Neutrophil (primary cell): ENCODE measurements around the gene KDM2A.
"Not testable (repeated sequence)": the region's sequence is repeated elsewhere in the genome, so short reads cannot be mapped to it uniquely, and the experiment has no call there.

ENCODE experiments used
- H3K27ac ChIP-seq: fragments of 200-600 bp; sonication (generic); 2 replicates; pipeline ENCODE4 v1.5.1; 2016; ENCODE audit warnings: mild to moderate bottlenecking, moderate library complexity
- H3K27me3 ChIP-seq: fragments of 200-600 bp; sonication (generic); 2 replicates; pipeline ENCODE4 v1.6.0; 2016; ENCODE audit warnings: mild to moderate bottlenecking
- H3K36me3 ChIP-seq: fragments of 200-600 bp; sonication (generic); 2 replicates; pipeline ENCODE4 v1.5.1; 2017
- H3K4me1 ChIP-seq, 2 experiments: fragments of 200-600 bp in 1 of 2; sonication (generic) in 1 of 2; 1 replicate in 1 of 2; 2 replicates in 1 of 2; pipeline versions ENCODE4 v1.5.1 to v1.6.1; 2013 to 2016; ENCODE audit warnings: low read depth in 1 of 2, low read length in 1 of 2, mild to moderate bottlenecking in 1 of 2, moderate library complexity in 1 of 2; ENCODE audit not compliant: control insufficient read depth in 1 of 2, insufficient read depth in 1 of 2
- H3K4me3 ChIP-seq, 2 experiments: fragments of 200-600 bp in 1 of 2; sonication (generic) in 1 of 2; 1 replicate in 1 of 2; 2 replicates in 1 of 2; pipeline ENCODE4 v1.5.1; 2013 to 2016; ENCODE audit warnings: low read depth in 1 of 2, low read length in 1 of 2, mild to moderate bottlenecking in 1 of 2, moderate library complexity in 1 of 2
- H3K9me3 ChIP-seq: fragments of 200-600 bp; sonication (generic); 2 replicates; pipeline ENCODE4 v1.5.1; 2016
- TF ChIP-seq, protein P1 (sequence below): fragments of 200-600 bp; sonication (generic); IDR thresholded peaks from 2 replicates; pipeline ENCODE4 v1.5.1; 2016; ENCODE audit warnings: antibody characterized with exemption

The KDM2A gene

GRCh38 chr11:67163006-67163405 lies 43.9 kb downstream of the KDM2A start:
- Histone ChIP-seq H3K4me1 (peaks cover under 1 to 7% of the 10 kb centered on the region in 2 experiments), H3K36me3 (no peaks in the 10 kb centered on the region), H3K9me3 (no peaks in the 10 kb centered on the region), H3K27me3 (no peaks in the 10 kb centered on the region), H3K27ac (no peak overlapping the region), H3K4me3 (no peak overlapping the region)
- TF ChIP-seq, protein P1, sequence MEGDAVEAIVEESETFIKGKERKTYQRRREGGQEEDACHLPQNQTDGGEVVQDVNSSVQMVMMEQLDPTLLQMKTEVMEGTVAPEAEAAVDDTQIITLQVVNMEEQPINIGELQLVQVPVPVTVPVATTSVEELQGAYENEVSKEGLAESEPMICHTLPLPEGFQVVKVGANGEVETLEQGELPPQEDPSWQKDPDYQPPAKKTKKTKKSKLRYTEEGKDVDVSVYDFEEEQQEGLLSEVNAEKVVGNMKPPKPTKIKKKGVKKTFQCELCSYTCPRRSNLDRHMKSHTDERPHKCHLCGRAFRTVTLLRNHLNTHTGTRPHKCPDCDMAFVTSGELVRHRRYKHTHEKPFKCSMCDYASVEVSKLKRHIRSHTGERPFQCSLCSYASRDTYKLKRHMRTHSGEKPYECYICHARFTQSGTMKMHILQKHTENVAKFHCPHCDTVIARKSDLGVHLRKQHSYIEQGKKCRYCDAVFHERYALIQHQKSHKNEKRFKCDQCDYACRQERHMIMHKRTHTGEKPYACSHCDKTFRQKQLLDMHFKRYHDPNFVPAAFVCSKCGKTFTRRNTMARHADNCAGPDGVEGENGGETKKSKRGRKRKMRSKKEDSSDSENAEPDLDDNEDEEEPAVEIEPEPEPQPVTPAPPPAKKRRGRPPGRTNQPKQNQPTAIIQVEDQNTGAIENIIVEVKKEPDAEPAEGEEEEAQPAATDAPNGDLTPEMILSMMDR: no peak

DNA sequence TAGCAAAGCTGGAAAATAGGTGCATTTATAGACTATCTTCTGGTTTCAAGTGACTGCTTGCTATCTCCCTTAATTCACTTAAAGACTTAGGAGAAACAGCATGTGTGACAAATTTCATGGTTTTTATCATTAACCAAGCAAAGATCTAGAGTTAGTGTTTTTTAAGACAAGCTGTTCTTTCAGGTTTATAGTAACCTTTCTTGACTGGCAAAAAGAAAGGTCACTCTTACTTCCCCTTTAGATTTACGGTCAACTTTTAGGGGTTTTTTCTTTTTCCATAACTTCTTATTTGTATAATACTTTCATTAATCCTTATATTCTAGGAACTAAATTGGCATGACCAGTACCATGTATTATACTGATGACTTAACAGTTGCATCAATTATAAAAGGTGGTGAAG lies 46.6 kb downstream of the KDM2A start:
- H3K9me3 ChIP-seq: no peaks in the 10 kb centered on the region
- peak overlapping the region; percentile 61 for H3K27ac ChIP-seq
- no peak overlapping the region for H3K4me3 ChIP-seq
- H3K36me3 ChIP-seq: no peaks in the 10 kb centered on the region
- H3K4me1 ChIP-seq: peaks cover 6 to 7% of the 10 kb centered on the region in 2 experiments
- H3K27me3 ChIP-seq: no peaks in the 10 kb centered on the region
- TF ChIP-seq, protein P1: no peak

- TF ChIP-seq, protein P1: no peak
- Histone ChIP-seq H3K9me3 (no peaks in the 10 kb centered on the region), H3K27ac (peak overlapping the region; percentile 61), H3K36me3 (no peaks in the 10 kb centered on the region), H3K4me1 (peaks cover 6 to 7% of the 10 kb centered on the region in 2 experiments), H3K4me3 (no peak overlapping the region), H3K27me3 (no peaks in the 10 kb centered on the region)
These were observed 48.0 kb downstream of the KDM2A start for GRCh38 chr11:67167091-67167490.

DNA sequence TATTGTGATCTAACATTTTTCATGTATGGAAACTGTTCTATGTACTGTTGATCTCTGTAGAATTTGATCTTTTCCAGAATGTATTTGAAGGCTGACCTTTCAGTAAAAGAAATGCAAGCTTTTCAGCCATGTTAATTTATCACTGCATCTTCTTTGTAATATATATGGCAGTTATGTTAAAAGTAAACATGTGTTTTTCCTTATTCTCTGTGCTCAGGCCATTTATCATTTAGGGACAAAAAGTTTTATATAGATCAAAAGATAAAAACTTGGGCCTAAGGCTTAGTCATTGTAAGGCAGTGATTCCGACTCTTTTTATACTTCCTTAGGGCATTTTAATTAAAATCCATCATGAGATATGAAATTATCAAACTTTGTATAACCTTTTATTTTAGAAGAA lies 48.7 kb downstream of the KDM2A start:
- Histone ChIP-seq H3K4me3 (no peak overlapping the region), H3K36me3 (no peaks in the 10 kb centered on the region), H3K27ac (peak overlapping the region; percentile 61), H3K27me3 (no peaks in the 10 kb centered on the region), H3K4me1 (peaks cover 6 to 7% of the 10 kb centered on the region in 2 experiments), H3K9me3 (no peaks in the 10 kb centered on the region)
- TF ChIP-seq, protein P1: no peak

DNA sequence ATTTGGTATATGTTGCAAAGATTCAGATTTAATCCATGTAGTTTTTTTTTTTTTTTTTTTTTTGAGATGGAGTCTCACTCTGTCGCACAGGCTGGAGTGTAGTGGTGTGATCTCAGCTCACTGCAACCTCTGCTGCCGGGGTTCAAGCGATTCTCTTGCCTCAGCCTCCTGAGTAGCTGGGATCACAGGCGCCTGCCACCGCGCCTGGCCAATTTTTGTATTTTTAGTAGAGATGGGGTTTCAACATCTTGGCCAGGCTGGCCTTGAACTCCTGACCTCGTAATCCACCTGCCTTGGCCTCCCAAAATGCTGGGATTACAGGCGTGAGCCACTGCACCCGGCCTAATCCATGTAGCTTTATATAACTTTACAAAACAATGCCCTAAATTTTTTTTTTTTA lies 49.8 kb downstream of the KDM2A start:
- not testable (repeated sequence) for H3K4me3 ChIP-seq, H3K36me3 ChIP-seq, H3K4me1 ChIP-seq, H3K27ac ChIP-seq, H3K27me3 ChIP-seq, H3K9me3 ChIP-seq

GRCh38 chr11:67174311-67174710 lies 55.2 kb downstream of the KDM2A start:
- peaks cover 4% of the 10 kb centered on the region for H3K36me3 ChIP-seq
- TF ChIP-seq, protein P1: no peak
- H3K4me1 ChIP-seq: peaks cover 0 to 4% of the 10 kb centered on the region in 2 experiments
- H3K27ac ChIP-seq: peak overlapping the region; percentile 43
- no peaks in the 10 kb centered on the region for H3K27me3 ChIP-seq
- H3K4me3 ChIP-seq: no peak overlapping the region
- no peaks in the 10 kb centered on the region for H3K9me3 ChIP-seq
